Activated B cell treated with CpG ODN at 0.5 μM for 24 hours (primary cell): ENCODE measurements around the gene CNPY3. TPM values are rescaled to one million over a fixed set of nuclear protein-coding genes. Genes with fewer than 3 reads are reported as not detected.
A peak's percentile ranks its signal among the peaks of the same experiment; 100 is the strongest.
"Not testable (repeated sequence)": the region's sequence is repeated elsewhere in the genome, so short reads cannot be mapped to it uniquely, and the experiment has no call there.

Experiments
- ATAC-seq: fragments of 200-7000 bp; cut with Tn5 transposase; one replicate; pipeline ENCODE4 v1.10.0; 2021; ENCODE audit warnings: low read depth, mild to moderate bottlenecking, moderate library complexity
- CTCF ChIA-PET: fragments of 350-600 bp; sonication (Branson Sonifier 250); formaldehyde crosslinking; loops from one replicate; lab custom pipeline; 2021; ENCODE audit warnings: antibody characterized with exemption; lab: Charles Lee
- POLR2A ChIA-PET: fragments of 350-600 bp; sonication (Branson Sonifier 250); formaldehyde crosslinking; loops from one replicate; lab custom pipeline; 2021; ENCODE audit warnings: antibody characterized with exemption; lab: Charles Lee
- DNase-seq: peaks from one replicate; pipeline ENCODE4 v3.0.0; 2022
- H3K27ac Mint-ChIP-seq: one replicate; pipeline ENCODE4 v1.8.0; 2020; ENCODE audit warnings: mixed read lengths
- H3K27me3 Mint-ChIP-seq: one replicate; pipeline ENCODE4 v1.8.0; 2021; ENCODE audit warnings: mixed read lengths
- H3K36me3 Mint-ChIP-seq: one replicate; pipeline ENCODE4 v1.8.0; 2021; ENCODE audit warnings: low read depth, mixed read lengths
- H3K4me1 Mint-ChIP-seq: one replicate; pipeline ENCODE4 v1.8.0; 2021; ENCODE audit warnings: mixed read lengths
- H3K4me3 Mint-ChIP-seq: one replicate; pipeline ENCODE4 v1.8.0; 2020; ENCODE audit warnings: mild to moderate bottlenecking, mixed read lengths
- H3K9me3 Mint-ChIP-seq: one replicate; pipeline ENCODE4 v1.8.0; 2020; ENCODE audit warnings: mixed read lengths
- CTCF ChIP-seq: fragments of 200-600 bp; IDR thresholded peaks from one replicate; pipeline ENCODE4 v1.8.0; 2022; ENCODE audit warnings: antibody characterized with exemption, mild to moderate bottlenecking
- intact Hi-C: fragments of 100-400 bp; cut with micrococcal nuclease; formaldehyde crosslinking; loops from one replicate; pipeline ENCODE4 v1.15.1; 2024
- total RNA-seq: library from RNA; stranded (reverse); gene quantifications from 2 replicates; pipeline ENCODE4 v1.2.3, GENCODE V29; 2022

The CNPY3 gene
- 120 and 121 TPM in 2 replicates for total RNA-seq

GRCh38 chr6:42928986-42929820 lies at the start of gene CNPY3:
TSS of gene CNPY3 (plus strand) at chr6:42929480. CDS start at chr6:42929571, 91 bp downstream.
- H3K4me1 Mint-ChIP-seq, result peaks cover 58% of the 10 kb centered on the region
- POLR2A ChIA-PET, result interaction anchor here (0.5 to 5.4 kb wide), 61 partner anchors 8 to 1901 kb away, joined by 3 to 97 read pairs (median 5); partner anchors contain the start of genes ABCC10, BICRAL, CUL7 and CUL9
- ATAC-seq (peak; percentile 74), DNase-seq (peak; percentile 84)
- H3K9me3 Mint-ChIP-seq, result no peaks in the 10 kb centered on the region
- no peaks in the 10 kb centered on the region for H3K27me3 Mint-ChIP-seq
- intact Hi-C loops, result loop anchor here (1.0 to 2.0 kb wide), 10 partner anchors 39 to 648 kb away; partner anchors contain the start of genes CUL7, KLC4, KLHDC3 and MRPL2
- TF ChIP-seq CTCF, result no peak
- peaks cover 45% of the 10 kb centered on the region for H3K36me3 Mint-ChIP-seq
- CTCF ChIA-PET, result interaction anchor here (1.1 to 1.5 kb wide), 3 partner anchors 28 to 267 kb away, joined by 3 to 7 read pairs (median 4); partner anchors contain the start of gene PPP2R5D
- H3K4me3 Mint-ChIP-seq, result peak within 1 kb of the TSS; percentile 97
- H3K27ac Mint-ChIP-seq, result peak within 1 kb of the TSS; percentile 97

- Mint-ChIP-seq H3K4me3 (peak overlapping the region; percentile 100), H3K4me1 (peaks cover 28% of the 10 kb centered on the region), H3K36me3 (peaks cover 51% of the 10 kb centered on the region), H3K27ac (peak overlapping the region; percentile 99)
- ChIA-PET CTCF (interaction anchor here (1.2 to 6.0 kb wide), 5 partner anchors 11 to 263 kb away, joined by 4 to 51 read pairs (median 11); a partner anchor contains a TSS), POLR2A (interaction anchor here (0.6 to 3.8 kb wide), 26 partner anchors 9 to 1384 kb away, joined by 3 to 101 read pairs (median 6); partner anchors contain the start of genes BICRAL, CNPY3, CUL9 and KLC4)
- DNase-seq, H3K9me3 Mint-ChIP-seq, H3K27me3 Mint-ChIP-seq, ATAC-seq, intact Hi-C loops: not testable (repeated sequence)
Observed at GRCh38 chr6:42880240-42880817, 49.0 kb upstream of the CNPY3 start.

GRCh38 chr6:42880871-42881270 lies 48.4 kb upstream of the CNPY3 start:
- intact Hi-C loops, ATAC-seq, H3K27me3 Mint-ChIP-seq, H3K9me3 Mint-ChIP-seq, DNase-seq: not testable (repeated sequence)
- Mint-ChIP-seq H3K27ac (peak overlapping the region; percentile 99), H3K4me1 (peaks cover 28% of the 10 kb centered on the region), H3K4me3 (peak overlapping the region; percentile 100), H3K36me3 (peaks cover 56% of the 10 kb centered on the region)
- ChIA-PET POLR2A (interaction anchor here (2.6 to 3.8 kb wide), 3 partner anchors 10 to 134 kb away, joined by 85 to 101 read pairs (median 87); partner anchors contain the start of genes BICRAL and TBCC), CTCF (interaction anchor here (1.5 to 6.0 kb wide), 3 partner anchors 10 to 263 kb away, joined by 4 to 51 read pairs (median 11); a partner anchor contains a TSS)

GRCh38 chr6:42885702-42886101 lies 43.6 kb upstream of the CNPY3 start:
- H3K27me3 Mint-ChIP-seq, result no peaks in the 10 kb centered on the region
- peaks cover 72% of the 10 kb centered on the region for H3K36me3 Mint-ChIP-seq
- no peak for ATAC-seq
- intact Hi-C loops, result no loop called here
- H3K4me1 Mint-ChIP-seq, result peaks cover 24% of the 10 kb centered on the region
- ChIA-PET CTCF (interaction anchor here (0.6 kb wide), 1 partner anchor 743 kb away, joined by 3 read pairs; no protein-coding TSS in a partner anchor), POLR2A (interaction anchor here (0.6 to 1.9 kb wide), 4 partner anchors 32 to 990 kb away, joined by 3 to 9 read pairs (median 3); partner anchors contain the start of genes TBCC and USP49)
- DNase-seq, result no peak
- H3K4me3 Mint-ChIP-seq, result no peak overlapping the region
- H3K27ac Mint-ChIP-seq, result no peak overlapping the region
- no peaks in the 10 kb centered on the region for H3K9me3 Mint-ChIP-seq
- no peak for TF ChIP-seq CTCF

GRCh38 chr6:42888201-42888600 lies 41.1 kb upstream of the CNPY3 start:
- CTCF ChIA-PET, H3K27me3 Mint-ChIP-seq, H3K9me3 Mint-ChIP-seq, intact Hi-C loops, H3K4me3 Mint-ChIP-seq, H3K27ac Mint-ChIP-seq, ATAC-seq, DNase-seq: not testable (repeated sequence)
- POLR2A ChIA-PET, result interaction anchor here (0.6 to 6.4 kb wide), 3 partner anchors 8 to 680 kb away, joined by 3 to 85 read pairs (median 3); partner anchors contain the start of gene RPL7L1
- H3K36me3 Mint-ChIP-seq, result peaks cover 59% of the 10 kb centered on the region
- H3K4me1 Mint-ChIP-seq, result peaks cover 34% of the 10 kb centered on the region

- H3K27ac Mint-ChIP-seq, result peak overlapping the region; percentile 93
- H3K4me3 Mint-ChIP-seq, result peak overlapping the region; percentile 97
- peaks cover 44% of the 10 kb centered on the region for H3K4me1 Mint-ChIP-seq
- ChIA-PET CTCF (interaction anchor here (1.3 kb wide), 1 partner anchor 254 kb away, joined by 3 read pairs; no protein-coding TSS in a partner anchor), POLR2A (interaction anchor here (0.6 to 6.4 kb wide), 7 partner anchors 10 to 587 kb away, joined by 3 to 85 read pairs (median 21); partner anchors contain the start of genes BICRAL, CNPY3, RPL7L1 and TBCC)
- H3K27me3 Mint-ChIP-seq, result no peaks in the 10 kb centered on the region
- TF ChIP-seq CTCF, result no peak
- DNase-seq (no peak), ATAC-seq (no peak)
- peaks cover 43% of the 10 kb centered on the region for H3K36me3 Mint-ChIP-seq
- intact Hi-C loops, result loop anchor here (1.0 to 10.0 kb wide), 8 partner anchors 11 to 1105 kb away; partner anchors contain the start of genes BICRAL, CNPY3, LRRC73 and MRPS10
- H3K9me3 Mint-ChIP-seq, result no peaks in the 10 kb centered on the region
Observed at GRCh38 chr6:42889815-42890214, 39.5 kb upstream of the CNPY3 start.
